Epidermal melanocyte (primary cell): Measurements from ENCODE around the gene PNPLA8.
"Not testable (repeated sequence)": the region's sequence is repeated elsewhere in the genome, so short reads cannot be mapped to it uniquely, and the experiment has no call there.

Source experiments
- DNase-seq: peaks from one replicate; pipeline ENCODE4 v3.0.0; 2011; ENCODE audit warnings: low spot score; ENCODE audit not compliant: insufficient read length

Gene PNPLA8

DNA sequence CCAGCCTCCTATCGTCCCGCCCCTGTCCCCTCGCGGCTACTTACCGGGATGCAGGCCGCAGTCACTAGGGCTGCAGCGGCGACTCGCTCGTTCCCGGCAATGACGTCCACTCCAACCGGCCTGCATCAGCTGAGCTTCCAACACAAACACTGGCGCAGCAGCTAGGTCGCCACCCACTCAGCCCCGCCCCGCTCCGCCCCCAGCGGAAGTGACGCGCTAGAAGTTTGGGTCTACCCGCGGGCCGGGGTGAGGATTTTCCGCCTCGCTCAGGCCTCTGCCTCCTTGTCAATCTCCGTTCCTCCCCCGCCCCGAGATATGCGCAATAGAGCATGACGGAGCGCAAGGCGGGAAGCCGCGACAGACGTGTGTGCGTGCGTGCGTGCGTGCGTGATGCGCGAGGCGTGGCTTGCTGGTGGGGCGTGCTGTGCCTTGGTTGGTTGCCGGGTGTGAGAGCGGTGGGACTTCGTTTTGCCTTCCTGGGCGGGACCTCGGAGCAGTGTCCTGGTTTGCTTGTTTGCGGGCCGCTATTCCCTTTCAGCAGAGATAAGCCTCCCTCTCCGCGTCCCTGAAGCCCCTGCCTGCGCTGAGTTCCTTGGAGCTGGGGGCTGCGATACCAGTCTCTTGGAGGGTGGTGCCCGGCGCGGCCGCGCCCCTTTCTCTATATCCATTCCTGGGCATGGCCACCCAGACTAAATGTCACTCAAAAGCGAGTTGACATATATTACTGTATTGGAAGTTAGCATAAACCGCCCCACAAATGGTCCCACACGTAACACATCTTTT, at the start of gene PNPLA8:
TSS of gene PNPLA8 (minus strand) at position 151 of the 783 bp plus-strand sequence. CDS start 10,644 bp downstream, outside the sequence.
- peak; percentile 90 for DNase-seq

- DNase-seq, result no peak
Observed at GRCh38 chr7:108575156-108575555, 49.2 kb upstream of the PNPLA8 start.

DNA sequence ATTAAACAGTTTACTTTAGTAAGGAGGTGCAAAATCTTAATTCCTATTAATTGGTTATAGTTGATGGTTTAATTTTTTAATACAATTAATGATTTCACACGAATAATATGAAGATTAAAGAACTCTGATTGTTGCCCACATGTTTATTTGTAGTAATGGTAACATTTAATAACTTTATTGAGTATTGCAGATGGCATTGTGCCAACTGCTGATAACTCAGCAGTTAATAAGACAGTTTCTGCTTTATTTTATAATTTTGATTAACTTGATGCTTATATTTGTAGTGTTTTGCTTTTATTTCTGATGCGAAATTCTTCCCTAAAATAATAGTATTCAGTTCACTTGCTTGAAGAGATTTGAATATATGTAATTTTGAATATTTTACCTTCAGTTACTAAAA, 46.5 kb upstream of the PNPLA8 start:
- DNase-seq, result no peak

GRCh38 chr7:108570146-108570755, 44.3 kb upstream of the PNPLA8 start:
- no peak for DNase-seq

DNA sequence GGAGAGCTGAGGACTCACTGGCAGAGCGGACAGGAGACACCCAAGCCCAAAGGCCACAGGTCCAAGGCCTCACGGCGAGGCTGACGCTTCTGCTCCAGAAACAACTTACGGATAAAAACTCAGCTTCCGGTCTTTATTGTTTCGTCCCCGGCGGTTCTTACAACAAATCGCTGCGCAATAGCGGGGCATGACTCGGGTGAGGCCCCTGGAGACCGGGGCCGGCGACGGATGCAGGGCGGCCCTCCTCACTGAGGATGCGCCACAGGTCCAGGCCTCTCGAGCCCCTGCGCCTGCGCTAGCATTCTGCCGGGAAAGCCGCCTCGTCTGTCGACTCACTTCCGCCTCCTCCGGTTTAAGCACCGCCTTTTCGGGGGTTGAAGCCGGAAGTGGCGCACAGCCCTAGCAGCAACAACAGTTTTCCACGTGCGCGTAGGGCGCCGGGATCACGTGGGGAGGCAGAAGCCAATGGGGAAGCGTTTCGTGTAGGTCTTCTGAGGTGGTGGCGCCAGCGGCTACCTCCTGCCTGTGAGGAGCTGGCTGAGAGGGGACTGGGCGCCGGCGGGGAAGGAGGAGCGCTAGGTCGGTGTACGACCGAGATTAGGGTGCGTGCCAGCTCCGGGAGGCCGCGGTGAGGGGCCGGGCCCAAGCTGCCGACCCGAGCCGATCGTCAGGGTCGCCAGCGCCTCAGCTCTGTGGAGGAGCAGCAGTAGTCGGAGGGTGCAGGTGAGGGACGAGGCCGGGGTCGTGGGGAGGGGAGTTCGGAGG, 43.6 kb upstream of the PNPLA8 start, which contains the start of the genes DNAJB9 and THAP5:
TSS of gene DNAJB9 (plus strand) at position 494 of the 765 bp plus-strand sequence. CDS start 1,853 bp downstream, outside the sequence.
TSS of gene THAP5 (minus strand) at position 326 of the 765 bp plus-strand sequence. CDS start at position 189, 137 bp downstream.
- peak; percentile 97 for DNase-seq

GRCh38 chr7:108568801-108569380, 43.0 kb upstream of the PNPLA8 start:
- no peak for DNase-seq

- no peak for DNase-seq
Observed at GRCh38 chr7:108565987-108566386, 40.1 kb upstream of the PNPLA8 start.

DNA sequence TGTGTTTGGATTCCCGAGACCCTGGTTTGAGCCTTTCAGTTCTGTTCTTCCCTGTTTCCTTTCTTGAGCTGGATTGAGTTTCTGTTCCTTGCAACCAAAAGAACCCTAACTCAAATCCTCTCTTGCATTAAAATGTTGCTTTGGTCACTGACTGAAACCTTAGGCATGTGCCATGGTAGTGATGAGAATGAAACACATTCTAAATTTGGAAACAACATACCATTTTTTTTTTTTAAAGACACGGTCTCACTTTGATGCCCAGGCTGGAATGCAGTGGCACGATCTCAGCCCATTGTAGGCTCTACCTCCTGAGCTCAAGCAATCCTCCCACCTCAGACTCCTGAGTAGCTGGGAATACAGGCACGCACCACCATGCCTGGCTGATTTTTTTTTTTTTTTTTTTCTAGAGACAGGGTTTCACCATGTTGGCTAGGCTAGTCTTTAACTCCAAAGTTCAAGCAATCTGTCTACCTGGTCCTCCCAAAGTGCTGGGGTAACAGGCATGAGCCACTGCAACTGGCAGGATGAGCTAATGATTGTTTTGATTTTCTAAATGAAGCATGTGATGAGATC, 35.2 kb upstream of the PNPLA8 start:
- no peak for DNase-seq

DNA sequence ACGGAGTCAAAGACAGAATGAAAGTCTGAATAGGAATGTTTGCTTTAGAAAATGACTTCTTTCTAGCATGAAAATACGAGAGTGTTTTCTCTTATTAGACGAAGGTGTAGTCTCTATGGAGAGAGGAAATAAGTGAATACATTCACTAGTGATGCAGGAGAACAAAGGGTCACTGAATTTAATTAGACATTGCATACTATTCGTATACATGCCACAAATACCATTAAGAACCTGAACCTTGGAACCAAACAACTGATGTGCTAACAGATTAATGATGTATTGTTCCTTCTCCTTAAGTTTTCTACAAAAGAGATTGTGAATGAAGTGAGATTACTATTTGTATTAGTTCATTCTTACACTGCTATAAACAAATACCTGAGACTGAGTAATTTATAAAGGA, 33.3 kb upstream of the PNPLA8 start:
- DNase-seq, result no peak

DNA sequence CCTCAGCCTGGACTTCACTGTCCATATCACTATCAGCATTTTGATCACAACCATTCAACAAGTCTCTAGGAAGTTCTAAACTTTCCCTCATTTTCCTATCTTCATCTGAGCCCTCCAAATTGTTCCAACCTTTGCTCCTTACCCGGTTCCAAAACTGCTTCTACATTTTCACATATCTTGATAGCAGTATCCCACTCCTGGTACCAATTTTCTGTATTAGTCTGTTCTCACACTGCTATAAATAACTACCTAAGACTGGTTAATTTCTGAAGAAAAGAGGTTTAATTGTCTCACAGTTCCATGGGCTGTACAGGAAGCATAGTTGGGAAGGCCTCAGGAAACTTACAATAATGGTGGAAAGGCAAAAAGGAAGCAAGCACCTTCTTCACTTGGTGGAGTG, 31.7 kb upstream of the PNPLA8 start:
- no peak for DNase-seq

GRCh38 chr7:108557191-108557590, 31.3 kb upstream of the PNPLA8 start:
- no peak for DNase-seq

DNA sequence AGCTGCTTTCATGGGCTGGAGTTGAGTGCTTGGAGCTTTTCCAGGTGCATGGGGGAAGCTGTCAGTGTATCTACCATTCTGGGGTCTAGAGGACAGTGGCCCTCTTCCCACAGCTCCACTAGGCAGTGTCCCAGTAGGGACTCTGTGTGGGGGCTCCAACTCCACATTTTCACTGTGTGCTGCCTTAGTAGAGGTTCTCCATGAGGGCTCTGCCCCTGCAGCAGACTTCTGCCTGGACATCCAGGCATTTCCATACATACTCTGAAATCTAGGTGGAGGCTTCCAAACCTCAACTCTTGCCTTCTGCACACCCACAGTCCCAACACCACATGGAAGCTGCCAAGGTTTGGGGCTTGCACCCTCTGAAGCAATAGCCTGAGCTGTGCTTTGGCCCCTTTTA, 30.7 kb upstream of the PNPLA8 start:
- DNase-seq, result not testable (repeated sequence)

GRCh38 chr7:108548141-108548896, 22.4 kb upstream of the PNPLA8 start:
- not testable (repeated sequence) for DNase-seq

GRCh38 chr7:108541478-108541877, 15.5 kb upstream of the PNPLA8 start:
- DNase-seq, result no peak

DNA sequence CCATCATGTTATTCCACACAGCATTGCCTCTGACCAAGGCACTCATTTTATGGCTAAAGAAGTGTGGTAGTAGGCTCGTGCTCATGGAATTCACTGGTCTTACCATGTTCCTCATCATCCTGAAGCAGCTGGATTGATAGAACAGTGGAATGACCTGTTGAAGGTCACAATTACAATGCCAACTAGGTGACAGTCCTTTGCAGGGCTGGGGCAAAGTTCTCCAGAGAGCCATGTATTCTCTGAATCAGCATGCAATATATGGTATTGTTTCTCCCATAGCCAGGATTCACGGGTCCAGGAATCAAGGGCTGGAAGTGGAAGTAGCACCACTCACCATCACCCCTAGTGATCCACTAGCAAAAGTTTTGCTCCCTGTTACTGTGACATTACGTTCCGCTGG, 12.8 kb upstream of the PNPLA8 start:
- not testable (repeated sequence) for DNase-seq

DNA sequence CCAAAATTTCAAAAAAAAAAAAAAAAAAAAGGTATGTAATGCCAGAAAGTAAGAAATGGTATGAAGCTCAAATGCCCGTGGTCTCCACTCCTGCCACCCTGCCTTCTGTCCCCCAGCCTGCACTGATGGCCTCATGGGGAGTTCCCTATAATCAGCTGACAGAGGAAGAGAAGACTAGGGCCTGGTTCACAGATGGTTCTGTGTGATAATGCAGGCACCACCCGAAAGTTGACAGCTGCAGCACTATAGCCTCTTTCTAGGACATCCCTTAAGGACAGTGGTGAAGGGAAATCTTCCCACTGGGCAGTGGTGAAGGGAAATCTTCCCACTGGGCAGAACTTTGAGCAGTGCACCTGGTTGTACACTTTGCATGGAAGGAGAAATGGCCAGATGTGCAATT, 12.3 kb upstream of the PNPLA8 start:
- not testable (repeated sequence) for DNase-seq

DNA sequence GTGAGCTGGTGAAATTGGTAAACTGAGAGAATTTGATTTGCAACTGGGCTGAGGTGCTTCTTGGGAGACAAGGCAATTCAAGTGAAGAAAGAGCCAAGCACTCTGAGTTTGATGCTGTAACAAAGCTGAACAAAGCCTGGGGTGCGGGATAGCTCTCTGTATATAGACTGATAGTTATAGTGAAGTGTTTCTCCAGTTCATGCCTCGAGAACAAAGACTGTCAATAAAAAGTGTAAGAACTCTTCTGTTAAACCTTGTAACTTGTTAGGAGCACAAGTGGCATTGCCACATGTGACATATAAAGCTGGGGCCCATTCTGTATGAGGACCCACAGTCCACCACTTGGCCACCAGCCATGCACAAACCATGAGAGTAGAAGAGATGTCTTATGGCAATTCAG, 11.3 kb upstream of the PNPLA8 start:
- no peak for DNase-seq

DNA sequence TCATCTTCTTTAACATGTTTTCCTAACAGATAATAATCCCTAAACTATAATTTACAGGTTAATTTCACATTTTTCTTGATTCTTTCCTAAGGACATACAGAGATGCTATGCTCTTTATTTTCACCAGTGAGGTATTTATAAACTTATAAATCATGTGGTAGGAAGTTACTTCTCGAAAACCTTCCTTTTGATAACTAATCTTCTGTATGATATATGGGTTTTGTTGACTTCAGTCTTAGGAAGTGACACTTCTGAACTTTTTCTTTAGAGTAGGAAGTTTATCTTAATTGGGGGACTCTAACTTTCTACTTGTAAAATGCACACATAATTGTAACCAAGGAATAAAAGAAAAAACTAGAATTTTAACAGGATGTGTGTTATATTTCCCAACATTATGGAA, 9.8 kb upstream of the PNPLA8 start:
- DNase-seq, result no peak

DNA sequence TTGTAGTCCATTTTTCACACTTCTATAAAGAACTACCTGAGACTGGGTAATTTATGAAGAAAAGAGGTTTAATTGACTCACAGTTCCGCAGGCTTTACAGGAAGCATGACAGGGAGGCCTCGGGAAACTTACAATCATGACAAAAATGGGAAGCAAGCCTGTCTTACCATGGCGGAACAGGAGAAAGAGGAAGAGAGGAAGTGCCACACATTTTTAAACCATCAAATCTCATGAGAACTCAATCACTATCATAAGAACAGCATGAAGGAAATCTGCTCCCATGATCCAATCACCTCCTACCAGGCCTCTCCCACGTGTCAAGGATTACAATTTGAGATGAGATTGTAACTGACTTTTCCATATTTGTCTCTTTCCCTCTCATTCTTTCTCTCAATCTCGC, 9.3 kb upstream of the PNPLA8 start:
- DNase-seq, result no peak

DNA sequence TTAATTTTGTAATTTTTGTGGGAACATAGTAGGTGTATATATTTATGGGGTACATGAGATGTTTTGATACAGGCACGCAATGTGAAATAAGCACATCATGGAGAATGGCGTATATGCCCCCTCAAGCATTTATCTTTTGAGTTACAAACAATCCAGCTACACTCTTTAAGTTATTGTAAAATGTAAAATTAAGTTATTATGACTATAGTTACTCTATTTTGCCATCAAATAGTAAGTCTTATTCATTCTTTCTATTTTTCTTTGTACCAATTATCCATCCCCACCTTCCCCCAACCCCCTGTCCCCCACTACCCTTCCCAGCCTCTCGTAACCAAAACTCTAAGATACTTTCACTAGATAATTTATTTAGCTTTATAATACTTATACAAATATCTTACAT, 7.8 kb upstream of the PNPLA8 start:
- no peak for DNase-seq

DNA sequence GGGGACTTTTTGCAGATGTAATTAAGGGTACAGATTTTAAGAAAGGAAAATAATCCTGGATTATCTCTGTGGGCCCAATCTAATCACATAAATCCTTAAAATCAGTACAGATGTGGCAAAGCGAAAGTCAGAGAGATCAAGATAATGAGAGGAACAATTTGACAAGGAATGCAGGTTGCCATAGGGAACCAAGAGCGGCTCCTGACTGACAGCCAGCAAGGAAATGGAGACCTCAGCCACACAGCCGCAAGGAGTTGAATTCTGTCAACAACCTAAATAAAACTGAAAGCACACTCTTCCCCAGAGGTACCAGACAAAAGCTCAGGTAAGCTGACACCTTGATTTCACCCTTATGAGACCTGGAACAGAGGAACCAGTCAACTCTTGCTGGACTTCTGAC, 3.4 kb upstream of the PNPLA8 start:
- DNase-seq, result no peak
